ENCODE measurements around the gene SLC2A13.

GRCh38 chr12:39946361-39947280 is 159.3 kb downstream of the SLC2A13 start:
- TF ChIP-seq POLR2A (IDR thresholded peaks at IDR 0.05) (no peak), CTCF (IDR thresholded peaks at IDR 0.05) (no peak)

Measured in lower leg skin (tissue), 3 donors.